ENCODE data around the gene GTF3C1. TPM values are rescaled to one million over a fixed set of nuclear protein-coding genes. Genes with fewer than 3 reads are reported as not detected.

Gene GTF3C1
- total RNA-seq, 2 experiments from 2014 or later, result 43.6 to 44.5 TPM

DNA sequence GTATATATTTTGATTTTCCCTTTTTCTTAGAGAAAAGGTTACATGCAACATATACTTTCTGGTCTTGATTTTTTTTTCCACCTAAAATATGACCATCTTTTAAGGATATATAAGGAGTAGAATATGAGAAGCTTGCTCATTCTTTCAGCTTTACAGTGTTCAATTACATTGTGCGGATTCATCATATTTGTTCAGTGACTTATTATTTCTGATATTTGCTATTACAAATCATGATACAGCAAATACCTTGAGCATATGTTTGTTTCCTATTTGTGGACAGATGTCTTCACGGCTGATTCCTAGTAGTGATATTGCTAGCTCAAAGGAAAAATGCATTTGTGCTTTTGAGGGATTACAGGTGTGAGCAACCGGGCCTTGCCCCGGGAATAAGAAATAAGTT is 18.4 kb upstream of the GTF3C1 start:
- H3K36me3 Mint-ChIP-seq (ENCODE audit: low read depth), result no peaks in the 10 kb centered on the region
- H3K4me1 Mint-ChIP-seq (ENCODE audit: low read depth), result no peaks in the 10 kb centered on the region
- no peak overlapping the region for H3K4me3 Mint-ChIP-seq
- no peaks in the 10 kb centered on the region for H3K9me3 Mint-ChIP-seq
- ChIA-PET POLR2A (no interaction called here), CTCF (no interaction called here)
- Histone ChIP-seq H3K27me3 (ENCODE audit: control insufficient read depth in 1 of 2, insufficient read depth in 2 of 2, low read length in 2 of 2) (no peaks in the 10 kb centered on the region), H3K4me1 (ENCODE audit: insufficient read depth, low read length) (no peaks in the 10 kb centered on the region), H3K4me3 (ENCODE audit: low read length) (no peak overlapping the region), H3K27ac (ENCODE audit: low read depth in 1 of 2, low read length in 2 of 2) (no peak overlapping the region), H3K36me3 (ENCODE audit: insufficient read depth, low read length) (no peaks in the 10 kb centered on the region), H3K9me3 (ENCODE audit: control insufficient read depth in 1 of 2, insufficient read depth in 1 of 2, low read length in 2 of 2) (no peaks in the 10 kb centered on the region)
- H3K27ac Mint-ChIP-seq, result no peak overlapping the region
- TF ChIP-seq, protein P1, sequence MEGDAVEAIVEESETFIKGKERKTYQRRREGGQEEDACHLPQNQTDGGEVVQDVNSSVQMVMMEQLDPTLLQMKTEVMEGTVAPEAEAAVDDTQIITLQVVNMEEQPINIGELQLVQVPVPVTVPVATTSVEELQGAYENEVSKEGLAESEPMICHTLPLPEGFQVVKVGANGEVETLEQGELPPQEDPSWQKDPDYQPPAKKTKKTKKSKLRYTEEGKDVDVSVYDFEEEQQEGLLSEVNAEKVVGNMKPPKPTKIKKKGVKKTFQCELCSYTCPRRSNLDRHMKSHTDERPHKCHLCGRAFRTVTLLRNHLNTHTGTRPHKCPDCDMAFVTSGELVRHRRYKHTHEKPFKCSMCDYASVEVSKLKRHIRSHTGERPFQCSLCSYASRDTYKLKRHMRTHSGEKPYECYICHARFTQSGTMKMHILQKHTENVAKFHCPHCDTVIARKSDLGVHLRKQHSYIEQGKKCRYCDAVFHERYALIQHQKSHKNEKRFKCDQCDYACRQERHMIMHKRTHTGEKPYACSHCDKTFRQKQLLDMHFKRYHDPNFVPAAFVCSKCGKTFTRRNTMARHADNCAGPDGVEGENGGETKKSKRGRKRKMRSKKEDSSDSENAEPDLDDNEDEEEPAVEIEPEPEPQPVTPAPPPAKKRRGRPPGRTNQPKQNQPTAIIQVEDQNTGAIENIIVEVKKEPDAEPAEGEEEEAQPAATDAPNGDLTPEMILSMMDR (IDR thresholded peaks at IDR 0.05), result no peak
- no peaks in the 10 kb centered on the region for H3K27me3 Mint-ChIP-seq
- ATAC-seq (ENCODE audit: poor library complexity), result no peak
- no peak for DNase-seq
- intact Hi-C loops (cut with DNase I, micrococcal nuclease), result no loop called here

DNA sequence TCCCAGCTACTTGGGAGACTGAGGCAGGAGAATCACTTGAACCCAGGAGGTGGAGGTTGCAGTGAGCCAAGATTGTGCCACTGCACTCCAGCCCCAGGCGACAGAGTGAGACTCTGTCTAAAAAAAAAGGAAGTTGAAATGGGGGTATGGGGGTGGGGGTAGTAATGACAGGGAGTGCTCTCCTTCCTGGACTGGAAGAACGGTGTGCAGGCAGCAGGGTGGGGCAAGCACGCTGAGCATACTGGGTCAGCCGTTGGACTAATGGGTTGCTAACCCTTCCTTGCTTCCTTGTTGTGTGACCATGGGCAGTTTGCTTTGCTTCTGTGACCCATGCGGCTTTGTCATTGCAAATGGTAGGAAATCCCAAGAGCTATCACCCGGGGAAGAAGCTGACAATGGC is 16.7 kb upstream of the GTF3C1 start:
- Histone ChIP-seq H3K27me3 (ENCODE audit: control insufficient read depth in 1 of 2, insufficient read depth in 2 of 2, low read length in 2 of 2) (no peaks in the 10 kb centered on the region), H3K9me3 (ENCODE audit: control insufficient read depth in 1 of 2, insufficient read depth in 1 of 2, low read length in 2 of 2) (no peaks in the 10 kb centered on the region), H3K36me3 (ENCODE audit: insufficient read depth, low read length) (no peaks in the 10 kb centered on the region), H3K27ac (ENCODE audit: low read depth in 1 of 2, low read length in 2 of 2) (no peak overlapping the region), H3K4me1 (ENCODE audit: insufficient read depth, low read length) (no peaks in the 10 kb centered on the region), H3K4me3 (ENCODE audit: low read length) (no peak overlapping the region)
- DNase-seq, result peak in 2 of 14 experiments; percentile 4 to 9
- ATAC-seq (ENCODE audit: poor library complexity), result no peak
- Mint-ChIP-seq H3K9me3 (no peaks in the 10 kb centered on the region), H3K27me3 (no peaks in the 10 kb centered on the region), H3K4me3 (no peak overlapping the region), H3K4me1 (ENCODE audit: low read depth) (no peaks in the 10 kb centered on the region), H3K36me3 (ENCODE audit: low read depth) (no peaks in the 10 kb centered on the region), H3K27ac (no peak overlapping the region)
- TF ChIP-seq, protein P1 (IDR thresholded peaks at IDR 0.05), result no peak
- intact Hi-C loops (cut with DNase I, micrococcal nuclease), result no loop called here
- ChIA-PET CTCF (no interaction called here), POLR2A (interaction anchor here (0.7 kb wide), 1 partner anchor 502 kb away, joined by 3 read pairs; no protein-coding TSS in a partner anchor)

DNA sequence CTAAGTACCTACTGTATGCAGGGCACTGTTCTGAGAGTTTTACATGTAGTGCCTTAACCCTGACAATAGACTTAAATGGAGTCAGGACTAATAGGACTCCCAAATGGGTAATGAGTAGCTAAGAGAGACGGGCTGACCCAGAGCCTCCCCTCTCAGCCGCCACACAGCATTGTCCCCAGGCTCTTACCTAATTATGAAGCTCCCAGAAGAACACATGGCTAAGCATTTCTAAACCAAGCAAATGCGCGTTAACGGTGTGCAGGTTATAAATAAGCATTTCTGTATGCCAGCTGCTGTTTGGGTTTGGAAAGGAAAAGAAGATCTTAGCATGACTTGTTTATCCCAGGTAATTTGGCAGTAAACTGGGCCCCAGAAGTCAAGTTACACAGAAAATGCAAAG is 14.5 kb upstream of the GTF3C1 start:
- H3K4me3 ChIP-seq (ENCODE audit: low read length), result no peak overlapping the region
- ChIA-PET POLR2A (no interaction called here), CTCF (interaction anchor here (0.5 kb wide), 1 partner anchor 49 kb away, joined by 3 read pairs; no protein-coding TSS in a partner anchor)
- intact Hi-C loops (cut with DNase I, micrococcal nuclease), result no loop called here
- no peaks in the 10 kb centered on the region for H3K36me3 ChIP-seq (ENCODE audit: insufficient read depth, low read length)
- H3K27ac ChIP-seq (ENCODE audit: low read depth in 1 of 2, low read length in 2 of 2), result no peak overlapping the region
- no peaks in the 10 kb centered on the region for H3K27me3 ChIP-seq (ENCODE audit: control insufficient read depth in 1 of 2, insufficient read depth in 2 of 2, low read length in 2 of 2)
- ATAC-seq (ENCODE audit: poor library complexity) (no peak), DNase-seq (no peak)
- TF ChIP-seq, protein P1 (IDR thresholded peaks at IDR 0.05), result no peak
- H3K4me1 ChIP-seq (ENCODE audit: insufficient read depth, low read length), result no peaks in the 10 kb centered on the region
- Mint-ChIP-seq H3K4me3 (no peak overlapping the region), H3K27me3 (no peaks in the 10 kb centered on the region), H3K36me3 (ENCODE audit: low read depth) (no peaks in the 10 kb centered on the region), H3K27ac (no peak overlapping the region), H3K9me3 (no peaks in the 10 kb centered on the region), H3K4me1 (ENCODE audit: low read depth) (no peaks in the 10 kb centered on the region)
- no peaks in the 10 kb centered on the region for H3K9me3 ChIP-seq (ENCODE audit: control insufficient read depth in 1 of 2, insufficient read depth in 1 of 2, low read length in 2 of 2)
